GM12865 (cell line): ENCODE data around the gene DNAJC9.

ENCODE experiments used
- DNase-seq: peaks from one replicate; pipeline ENCODE4 v3.0.0; 2010; ENCODE audit warnings: low read depth
- H3K4me3 ChIP-seq: 2 replicates; pipeline ENCODE4 v1.5.1; 2011; ENCODE audit warnings: mild to moderate bottlenecking, low read depth, low read length, control low read depth
- CTCF ChIP-seq: IDR thresholded peaks from 2 replicates; pipeline ENCODE4 v1.5.1; 2011; ENCODE audit warnings: low read length, control low read depth, low read depth, inconsistent platforms; ENCODE audit not compliant: insufficient read depth; ENCODE audit errors: missing control alignments

Gene DNAJC9

GRCh38 chr10:73205081-73205480 lies 42.0 kb downstream of the DNAJC9 start:
- no peak overlapping the region for H3K4me3 ChIP-seq
- no peak for TF ChIP-seq CTCF
- no peak for DNase-seq
